Neural progenitor cell (in vitro differentiated cells): ENCODE results near the gene ALAS1. TPM values are rescaled to one million over a fixed set of nuclear protein-coding genes. Genes with fewer than 3 reads are reported as not detected.

Source experiments
- DNase-seq: peaks from one replicate; pipeline ENCODE4 v3.0.0-alpha.2; 2016; ENCODE audit warnings: low spot score
- H2AFZ ChIP-seq: fragments of 200-600 bp; sonication (generic); replicated peaks from 2 replicates; pipeline ENCODE4 v1.6.1; 2016; ENCODE audit warnings: antibody characterized with exemption
- H3F3A ChIP-seq: fragments of 200-600 bp; sonication (generic); 2 replicates; pipeline ENCODE4 v1.6.1; 2016; ENCODE audit warnings: antibody characterized with exemption, low read depth
- H3K27ac ChIP-seq: fragments of 200-600 bp; sonication (generic); 2 replicates; pipeline ENCODE4 v1.5.1; 2016; ENCODE audit warnings: mild to moderate bottlenecking
- H3K27me3 ChIP-seq: fragments of 200-600 bp; sonication (generic); 2 replicates; pipeline ENCODE4 v1.6.1; 2016; ENCODE audit warnings: mild to moderate bottlenecking, moderate library complexity
- H3K36me3 ChIP-seq: fragments of 200-600 bp; sonication (generic); 2 replicates; pipeline ENCODE4 v1.5.1; 2016
- H3K4me1 ChIP-seq: fragments of 200-600 bp; sonication (generic); 2 replicates; pipeline ENCODE4 v1.6.1; 2016; ENCODE audit warnings: mixed run types
- H3K4me2 ChIP-seq: fragments of 200-600 bp; sonication (generic); 2 replicates; pipeline ENCODE4 v1.6.1; 2016
- H3K4me3 ChIP-seq: fragments of 200-600 bp; sonication (generic); 2 replicates; pipeline ENCODE4 v1.5.1; 2016
- H3K79me2 ChIP-seq: fragments of 200-600 bp; sonication (generic); 2 replicates; pipeline ENCODE4 v1.6.1; 2016; ENCODE audit warnings: low read depth
- H3K9ac ChIP-seq: fragments of 200-600 bp; sonication (generic); 2 replicates; pipeline ENCODE4 v1.6.1; 2016
- H3K9me3 ChIP-seq: fragments of 200-600 bp; sonication (generic); 2 replicates; pipeline ENCODE4 v1.5.1; 2016; ENCODE audit warnings: low read depth
- H4K20me1 ChIP-seq: fragments of 200-600 bp; sonication (generic); 2 replicates; pipeline ENCODE4 v1.6.1; 2016; ENCODE audit warnings: low read depth
- H3K27ac Mint-ChIP-seq: 3 replicates; pipeline ENCODE4 v1.8.0; 2021; ENCODE audit warnings: mixed read lengths
- H3K27me3 Mint-ChIP-seq: 2 replicates; pipeline ENCODE4 v1.8.0; 2022; ENCODE audit warnings: low read depth, mild to moderate bottlenecking, inconsistent platforms, moderate library complexity, mixed read lengths; ENCODE audit not compliant: insufficient read depth
- H3K36me3 Mint-ChIP-seq: 3 replicates; pipeline ENCODE4 v1.8.0; 2021; ENCODE audit warnings: mixed read lengths
- H3K4me1 Mint-ChIP-seq: 3 replicates; pipeline ENCODE4 v1.8.0; 2021; ENCODE audit warnings: mixed read lengths
- H3K4me3 Mint-ChIP-seq: 3 replicates; pipeline ENCODE4 v1.8.0; 2021; ENCODE audit warnings: mild to moderate bottlenecking, moderate library complexity, mixed read lengths
- H3K9me3 Mint-ChIP-seq: 3 replicates; pipeline ENCODE4 v1.8.0; 2020; ENCODE audit warnings: mixed read lengths
- EZH2 ChIP-seq: fragments of 200-600 bp; sonication (generic); IDR thresholded peaks from 2 replicates; pipeline ENCODE4 v1.6.1; 2017; ENCODE audit warnings: antibody characterized with exemption, mild to moderate bottlenecking, moderate library complexity
- EZH2phosphoT487 ChIP-seq: fragments of 200-600 bp; sonication (generic); IDR thresholded peaks from 2 replicates; pipeline ENCODE4 v1.6.1; 2017; ENCODE audit warnings: antibody characterized with exemption
- total RNA-seq: library from RNA; depleted of rRNA; stranded (reverse); fragments of >200 nt; gene quantifications from 2 replicates; pipeline ENCODE4 v1.2.3, GENCODE V29; 2015; ENCODE audit warnings: low replicate concordance
- TF ChIP-seq, protein P1 (sequence below): fragments of 200-600 bp; sonication (generic); IDR thresholded peaks from 2 replicates; pipeline ENCODE4 v1.5.1; 2017; ENCODE audit warnings: antibody characterized with exemption, mild to moderate bottlenecking

ALAS1 gene
- total RNA-seq, 1 donor from 2014 or later: 35.0 TPM

DNA sequence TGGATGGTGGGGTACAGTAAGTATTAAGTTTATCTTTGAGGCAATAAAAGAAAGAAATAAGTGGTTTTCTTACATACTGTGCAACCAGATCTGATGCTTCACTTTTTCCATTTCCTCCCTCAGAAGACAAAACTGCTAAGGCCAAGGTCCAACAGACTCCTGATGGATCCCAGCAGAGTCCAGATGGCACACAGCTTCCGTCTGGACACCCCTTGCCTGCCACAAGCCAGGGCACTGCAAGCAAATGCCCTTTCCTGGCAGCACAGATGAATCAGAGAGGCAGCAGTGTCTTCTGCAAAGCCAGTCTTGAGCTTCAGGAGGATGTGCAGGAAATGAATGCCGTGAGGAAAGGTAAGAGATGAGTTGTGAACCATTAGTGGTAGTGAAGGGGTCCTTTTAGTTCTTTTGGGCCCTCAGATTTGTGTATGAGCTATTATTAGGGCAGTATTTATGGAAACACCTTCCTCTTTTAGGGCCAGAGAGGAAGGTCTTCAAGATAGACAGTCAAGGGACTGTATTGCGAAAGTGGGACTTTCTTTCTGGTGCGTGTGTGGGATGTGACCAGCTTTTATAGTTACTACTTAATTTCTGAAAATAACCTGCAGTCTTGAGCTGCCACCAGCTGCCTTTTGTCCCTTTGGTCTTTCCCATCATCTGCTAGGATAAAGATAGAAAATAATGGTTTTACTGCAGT is 4.6 kb downstream of the ALAS1 start:
- peaks cover 6% of the 10 kb centered on the region for H3K4me1 ChIP-seq
- peaks cover 36% of the 10 kb centered on the region for H3K36me3 Mint-ChIP-seq
- H3K27me3 ChIP-seq: no peaks in the 10 kb centered on the region
- TF ChIP-seq EZH2 (no peak), EZH2phosphoT487 (no peak)
- TF ChIP-seq, protein P1, sequence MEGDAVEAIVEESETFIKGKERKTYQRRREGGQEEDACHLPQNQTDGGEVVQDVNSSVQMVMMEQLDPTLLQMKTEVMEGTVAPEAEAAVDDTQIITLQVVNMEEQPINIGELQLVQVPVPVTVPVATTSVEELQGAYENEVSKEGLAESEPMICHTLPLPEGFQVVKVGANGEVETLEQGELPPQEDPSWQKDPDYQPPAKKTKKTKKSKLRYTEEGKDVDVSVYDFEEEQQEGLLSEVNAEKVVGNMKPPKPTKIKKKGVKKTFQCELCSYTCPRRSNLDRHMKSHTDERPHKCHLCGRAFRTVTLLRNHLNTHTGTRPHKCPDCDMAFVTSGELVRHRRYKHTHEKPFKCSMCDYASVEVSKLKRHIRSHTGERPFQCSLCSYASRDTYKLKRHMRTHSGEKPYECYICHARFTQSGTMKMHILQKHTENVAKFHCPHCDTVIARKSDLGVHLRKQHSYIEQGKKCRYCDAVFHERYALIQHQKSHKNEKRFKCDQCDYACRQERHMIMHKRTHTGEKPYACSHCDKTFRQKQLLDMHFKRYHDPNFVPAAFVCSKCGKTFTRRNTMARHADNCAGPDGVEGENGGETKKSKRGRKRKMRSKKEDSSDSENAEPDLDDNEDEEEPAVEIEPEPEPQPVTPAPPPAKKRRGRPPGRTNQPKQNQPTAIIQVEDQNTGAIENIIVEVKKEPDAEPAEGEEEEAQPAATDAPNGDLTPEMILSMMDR: no peak
- no peaks in the 10 kb centered on the region for H3K9me3 ChIP-seq
- H3F3A ChIP-seq: no peaks in the 10 kb centered on the region
- H3K9ac ChIP-seq: no peak overlapping the region
- peaks cover 12% of the 10 kb centered on the region for H4K20me1 ChIP-seq
- no peak overlapping the region for H3K4me3 ChIP-seq
- no peak overlapping the region for H3K27ac ChIP-seq
- H3K27me3 Mint-ChIP-seq: no peaks in the 10 kb centered on the region
- H3K27ac Mint-ChIP-seq: no peak overlapping the region
- H3K4me1 Mint-ChIP-seq: peaks cover 14% of the 10 kb centered on the region
- no peak for DNase-seq
- no peak overlapping the region for H2AFZ ChIP-seq
- no peak overlapping the region for H3K4me2 ChIP-seq
- H3K36me3 ChIP-seq: peaks cover 21% of the 10 kb centered on the region
- H3K79me2 ChIP-seq: peaks cover 28% of the 10 kb centered on the region
- no peak overlapping the region for H3K4me3 Mint-ChIP-seq
- H3K9me3 Mint-ChIP-seq: no peaks in the 10 kb centered on the region

DNA sequence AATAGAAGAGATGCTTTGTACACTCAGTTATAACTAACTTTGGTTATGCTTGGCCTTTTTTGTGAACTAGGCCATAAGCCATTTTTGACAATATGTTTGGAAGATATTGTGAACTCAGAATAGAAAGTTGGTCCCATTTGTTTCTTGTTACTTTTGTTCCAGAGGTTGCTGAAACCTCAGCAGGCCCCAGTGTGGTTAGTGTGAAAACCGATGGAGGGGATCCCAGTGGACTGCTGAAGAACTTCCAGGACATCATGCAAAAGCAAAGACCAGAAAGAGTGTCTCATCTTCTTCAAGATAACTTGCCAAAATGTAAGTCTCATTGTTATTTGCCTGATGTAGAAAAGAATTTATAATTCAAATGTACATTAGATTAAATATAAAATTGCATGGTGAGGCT is 5.7 kb downstream of the ALAS1 start:
- Histone ChIP-seq H3K9ac (no peak overlapping the region), H3F3A (no peaks in the 10 kb centered on the region), H3K9me3 (no peaks in the 10 kb centered on the region), H3K4me3 (no peak overlapping the region), H3K4me1 (peaks cover 4% of the 10 kb centered on the region), H3K36me3 (peaks cover 30% of the 10 kb centered on the region), H3K4me2 (no peak overlapping the region), H3K27me3 (no peaks in the 10 kb centered on the region), H3K27ac (no peak overlapping the region), H4K20me1 (peaks cover 11% of the 10 kb centered on the region), H3K79me2 (peaks cover 21% of the 10 kb centered on the region), H2AFZ (no peak overlapping the region)
- peaks cover 7% of the 10 kb centered on the region for H3K4me1 Mint-ChIP-seq
- H3K4me3 Mint-ChIP-seq: no peak overlapping the region
- peaks cover 45% of the 10 kb centered on the region for H3K36me3 Mint-ChIP-seq
- H3K27ac Mint-ChIP-seq: no peak overlapping the region
- no peak for TF ChIP-seq EZH2
- TF ChIP-seq, protein P1: no peak
- TF ChIP-seq EZH2phosphoT487: no peak
- H3K9me3 Mint-ChIP-seq: no peaks in the 10 kb centered on the region
- H3K27me3 Mint-ChIP-seq: no peaks in the 10 kb centered on the region
- no peak for DNase-seq

DNA sequence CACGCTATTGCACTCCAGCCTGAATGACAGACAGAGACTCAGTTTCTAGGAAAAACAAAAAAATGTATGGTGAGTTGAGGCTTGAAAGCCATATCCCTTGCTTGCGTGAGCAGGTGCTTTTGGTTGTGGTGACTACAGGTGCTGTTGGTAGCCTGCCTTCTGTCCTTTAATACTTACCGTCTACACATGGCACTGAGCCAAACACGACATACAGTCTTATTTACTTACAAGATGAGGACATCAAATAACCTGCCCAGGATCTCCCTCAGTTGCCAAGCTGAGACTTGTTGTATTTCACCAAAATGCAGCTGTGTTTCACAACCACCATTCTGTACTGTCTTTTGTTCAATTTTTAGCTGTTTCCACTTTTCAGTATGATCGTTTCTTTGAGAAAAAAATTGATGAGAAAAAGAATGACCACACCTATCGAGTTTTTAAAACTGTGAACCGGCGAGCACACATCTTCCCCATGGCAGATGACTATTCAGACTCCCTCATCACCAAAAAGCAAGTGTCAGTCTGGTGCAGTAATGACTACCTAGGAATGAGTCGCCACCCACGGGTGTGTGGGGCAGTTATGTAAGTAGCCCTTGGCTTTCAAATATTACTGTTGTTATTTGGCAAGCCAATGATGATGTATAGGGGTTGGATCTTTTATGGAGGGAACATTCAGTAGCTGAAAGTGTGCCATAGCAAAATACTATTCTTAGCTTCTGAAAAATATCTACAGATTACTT is 6.5 kb downstream of the ALAS1 start:
- Histone ChIP-seq H3K9ac (no peak overlapping the region), H3K4me1 (no peaks in the 10 kb centered on the region), H3K4me3 (no peak overlapping the region), H4K20me1 (peaks cover 3% of the 10 kb centered on the region), H3K27me3 (no peaks in the 10 kb centered on the region), H3K79me2 (peaks cover 13% of the 10 kb centered on the region), H3K36me3 (peaks cover 30% of the 10 kb centered on the region), H3K27ac (no peak overlapping the region), H3F3A (no peaks in the 10 kb centered on the region), H3K9me3 (no peaks in the 10 kb centered on the region), H3K4me2 (no peak overlapping the region), H2AFZ (no peak overlapping the region)
- Mint-ChIP-seq H3K27ac (no peak overlapping the region), H3K4me3 (no peak overlapping the region), H3K9me3 (no peaks in the 10 kb centered on the region), H3K36me3 (peaks cover 41% of the 10 kb centered on the region), H3K4me1 (no peaks in the 10 kb centered on the region), H3K27me3 (no peaks in the 10 kb centered on the region)
- DNase-seq: no peak
- TF ChIP-seq EZH2 (no peak), EZH2phosphoT487 (no peak)
- TF ChIP-seq, protein P1: no peak
